Right cardiac atrium (tissue), 5 donors: ENCODE measurements around the gene PIGU. TPM values are rescaled to one million over a fixed set of nuclear protein-coding genes. Genes with fewer than 3 reads are reported as not detected.

Source experiments
- ATAC-seq, 2 donors: fragments of 200-7000 bp; cut with Tn5 transposase; one replicate each; pipeline versions ENCODE4 v1.8.0 to v1.9.1; 2020; ENCODE audit warnings: moderate library complexity in 2 of 2, mild to moderate bottlenecking in 1 of 2
- DNase-seq, 3 donors: peaks; one replicate each; pipeline ENCODE4 v3.0.0-alpha.2; 2020
- H3K27ac ChIP-seq: one replicate; pipeline ENCODE4 v1.5.1; 2013; ENCODE audit warnings: mild to moderate bottlenecking, low read length, control low read depth, moderate library complexity
- H3K27me3 ChIP-seq: one replicate; pipeline ENCODE4 v1.6.1; 2013; ENCODE audit not compliant: control insufficient read depth, insufficient read depth
- H3K4me1 ChIP-seq: one replicate; pipeline ENCODE4 v1.6.1; 2013; ENCODE audit warnings: low read length; ENCODE audit not compliant: control insufficient read depth, insufficient read depth
- H3K4me3 ChIP-seq: one replicate; pipeline ENCODE4 v1.5.1; 2013; ENCODE audit warnings: low read length, control low read depth
- H3K9me3 ChIP-seq: one replicate; pipeline ENCODE4 v1.6.1; 2013; ENCODE audit warnings: low read length; ENCODE audit not compliant: control insufficient read depth
- WGBS: extraction: QIAGEN DNeasy Blood & Tissue Kit; methylation state at CpG from one replicate; pipeline ENCODE4 v1.1.7; 2013; 5-methylcytosine and 5-hydroxymethylcytosine counted together
- intact Hi-C, 4 donors: fragments of 100-400 bp; cut with DNase I; formaldehyde crosslinking; loops; one replicate each; pipeline versions ENCODE4 v1.11.0 to v1.14.0; 2022 to 2023
- polyA plus RNA-seq: library from polyadenylated mRNA; stranded (reverse); fragments of 200-250 nt; gene quantifications from one replicate; pipeline ENCODE4 v1.2.3, GENCODE V29; 2013
- total RNA-seq, 4 donors: library from RNA; stranded (reverse); fragmentation: NEBNext Ultra II Directional; extraction: Animal tissue kit (Norgen Biotek cat#: 25700); gene quantifications; one replicate each; pipeline ENCODE4 v1.2.1, GENCODE V29; 2021
- donor health status: healthy with polysubstance abuse.
- donor health status: DM: no; HTN: yes; CAD: no.
- donor health status: DM: no; HTN: no; CAD: no.
- donor health status: DM: no; HTN: yes; CAD: no; lungs with severe emphysema.
- donor health status: DM: yes; HTN: yes; CAD: no.

PIGU gene
- total and polyA plus RNA-seq, 5 donors = 11.6 to 18.9 (median 14.2) TPM

- intact Hi-C loops = no loop called here
- H3K4me3 ChIP-seq = no peak overlapping the region
Observed at GRCh38 chr20:34654207-34654744, 22.6 kb downstream of the PIGU start.

GRCh38 chr20:34651200-34651599 lies 25.7 kb downstream of the PIGU start:
- WGBS = 84% methylated on average over 2 of the region's 2 CpGs
- intact Hi-C loops = no loop called here
- ATAC-seq = no peak

More at GRCh38 chr20:34654207-34654744, 22.6 kb downstream of the PIGU start:
- H3K4me1 ChIP-seq = no peaks in the 10 kb centered on the region
- no peaks in the 10 kb centered on the region for H3K9me3 ChIP-seq
- DNase-seq (no peak), ATAC-seq (no peak)
- WGBS = 91% methylated on average over 7 of the region's 7 CpGs
- H3K27me3 ChIP-seq = no peaks in the 10 kb centered on the region
- no peak overlapping the region for H3K27ac ChIP-seq

GRCh38 chr20:34647737-34648136 lies 29.2 kb downstream of the PIGU start:
- no peaks in the 10 kb centered on the region for H3K4me1 ChIP-seq
- H3K9me3 ChIP-seq = no peaks in the 10 kb centered on the region
- H3K27ac ChIP-seq = no peak overlapping the region
- intact Hi-C loops = no loop called here
- ATAC-seq (no peak), DNase-seq (no peak)
- no peaks in the 10 kb centered on the region for H3K27me3 ChIP-seq
- H3K4me3 ChIP-seq = no peak overlapping the region
- WGBS = 96% methylated on average over 1 of the region's 1 CpG

More at GRCh38 chr20:34651200-34651599, 25.7 kb downstream of the PIGU start:
- Histone ChIP-seq H3K27me3 (no peaks in the 10 kb centered on the region), H3K4me1 (no peaks in the 10 kb centered on the region), H3K9me3 (no peaks in the 10 kb centered on the region), H3K4me3 (no peak overlapping the region), H3K27ac (no peak overlapping the region)
- no peak for DNase-seq

- ATAC-seq = no peak
- H3K27me3 ChIP-seq = no peaks in the 10 kb centered on the region
- intact Hi-C loops = no loop called here
- DNase-seq = no peak
- 94% methylated on average over 1 of the region's 1 CpG for WGBS
- H3K4me1 ChIP-seq = no peaks in the 10 kb centered on the region
- H3K4me3 ChIP-seq = no peak overlapping the region
- no peaks in the 10 kb centered on the region for H3K9me3 ChIP-seq
- H3K27ac ChIP-seq = no peak overlapping the region
Observed at GRCh38 chr20:34644951-34645350, 31.9 kb downstream of the PIGU start.

- DNase-seq (no peak), ATAC-seq (no peak)
- Histone ChIP-seq H3K27ac (no peak overlapping the region), H3K4me3 (no peak overlapping the region), H3K4me1 (no peaks in the 10 kb centered on the region), H3K9me3 (no peaks in the 10 kb centered on the region), H3K27me3 (no peaks in the 10 kb centered on the region)
- 98% methylated on average over 1 of the region's 1 CpG for WGBS
- intact Hi-C loops = no loop called here
Observed at GRCh38 chr20:34644345-34644744, 32.5 kb downstream of the PIGU start.

GRCh38 chr20:34643928-34644327 lies 33.0 kb downstream of the PIGU start:
- Histone ChIP-seq H3K27me3 (no peaks in the 10 kb centered on the region), H3K9me3 (no peaks in the 10 kb centered on the region), H3K4me3 (no peak overlapping the region), H3K27ac (no peak overlapping the region), H3K4me1 (no peaks in the 10 kb centered on the region)
- ATAC-seq = no peak
- no peak for DNase-seq
- intact Hi-C loops = no loop called here

GRCh38 chr20:34642009-34642408 lies 34.9 kb downstream of the PIGU start:
- Histone ChIP-seq H3K4me1 (peaks cover 1% of the 10 kb centered on the region), H3K27me3 (no peaks in the 10 kb centered on the region), H3K4me3 (no peak overlapping the region), H3K9me3 (no peaks in the 10 kb centered on the region), H3K27ac (no peak overlapping the region)
- ATAC-seq (no peak), DNase-seq (no peak)
- WGBS = 76% methylated on average over 1 of the region's 1 CpG
- intact Hi-C loops = no loop called here

GRCh38 chr20:34639755-34640222 lies 37.1 kb downstream of the PIGU start:
- Histone ChIP-seq H3K9me3 (no peaks in the 10 kb centered on the region), H3K27me3 (no peaks in the 10 kb centered on the region), H3K27ac (no peak overlapping the region), H3K4me3 (no peak overlapping the region), H3K4me1 (peaks cover 1% of the 10 kb centered on the region)
- ATAC-seq (no peak), DNase-seq (no peak)
- 51% methylated on average over 2 of the region's 2 CpGs for WGBS
- intact Hi-C loops = no loop called here

GRCh38 chr20:34638532-34638931 lies 38.4 kb downstream of the PIGU start:
- DNase-seq (no peak), ATAC-seq (no peak)
- Histone ChIP-seq H3K4me3 (no peak overlapping the region), H3K27me3 (no peaks in the 10 kb centered on the region), H3K27ac (no peak overlapping the region), H3K9me3 (no peaks in the 10 kb centered on the region), H3K4me1 (peaks cover 1% of the 10 kb centered on the region)
- intact Hi-C loops = no loop called here
- WGBS = 95% methylated on average over 3 of the region's 3 CpGs

GRCh38 chr20:34638039-34638292 lies 38.9 kb downstream of the PIGU start:
- ATAC-seq = peak in 1 of 2 donors; percentile 41
- intact Hi-C loops = no loop called here
- no peak for DNase-seq
- Histone ChIP-seq H3K27ac (peak overlapping the region; percentile 90), H3K9me3 (no peaks in the 10 kb centered on the region), H3K27me3 (no peaks in the 10 kb centered on the region), H3K4me3 (no peak overlapping the region), H3K4me1 (peaks cover 1% of the 10 kb centered on the region)
- 78% methylated on average over 1 of the region's 1 CpG for WGBS

- Histone ChIP-seq H3K27me3 (no peaks in the 10 kb centered on the region), H3K27ac (peak overlapping the region; percentile 90), H3K4me3 (no peak overlapping the region), H3K9me3 (no peaks in the 10 kb centered on the region), H3K4me1 (peaks cover 1% of the 10 kb centered on the region)
- 59% methylated on average over 5 of the region's 5 CpGs for WGBS
- peak; percentile 86 to 91 for ATAC-seq
- intact Hi-C loops = no loop called here
- DNase-seq = peak in 1 of 3 donors; percentile 54
Observed at GRCh38 chr20:34637245-34638038, 39.5 kb downstream of the PIGU start.
